Calu3 (cell line): ENCODE data around the gene IQGAP1. TPM values are rescaled to one million over a fixed set of nuclear protein-coding genes. Genes with fewer than 3 reads are reported as not detected.

Experiments used
- BruUV-seq: library from RNA; stranded (reverse); fragments of 400-500 nt; replicated peaks from 2 replicates; lab custom pipeline; 2021; lab: Mats Ljungman, UMichigan
- CTCF ChIA-PET: fragments of 300-600 bp; sonication (Branson Sonifier 250); formaldehyde crosslinking; loops from one replicate; lab custom pipeline; 2022; ENCODE audit warnings: antibody characterized with exemption; lab: Charles Lee
- DNase-seq: peaks from one replicate; pipeline ENCODE4 v3.0.0; 2022
- H3K27ac Mint-ChIP-seq: one replicate; pipeline ENCODE4 v1.8.0; 2022; ENCODE audit warnings: mixed read lengths; ENCODE audit not compliant: unreplicated experiment
- H3K27me3 Mint-ChIP-seq: one replicate; pipeline ENCODE4 v1.8.0; 2022; ENCODE audit warnings: mixed read lengths; ENCODE audit not compliant: unreplicated experiment
- H3K36me3 Mint-ChIP-seq: one replicate; pipeline ENCODE4 v1.8.0; 2022; ENCODE audit warnings: mild to moderate bottlenecking, moderate library complexity, mixed read lengths; ENCODE audit not compliant: insufficient read depth, unreplicated experiment
- H3K4me1 Mint-ChIP-seq: one replicate; pipeline ENCODE4 v1.8.0; 2022; ENCODE audit warnings: mild to moderate bottlenecking, low read depth, mixed read lengths; ENCODE audit not compliant: unreplicated experiment
- H3K4me3 Mint-ChIP-seq: one replicate; pipeline ENCODE4 v1.8.0; 2022; ENCODE audit warnings: mild to moderate bottlenecking, low read depth, moderate library complexity, mixed read lengths; ENCODE audit not compliant: unreplicated experiment
- H3K9me3 Mint-ChIP-seq: one replicate; pipeline ENCODE4 v1.8.0; 2022; ENCODE audit warnings: low read depth, mixed read lengths; ENCODE audit not compliant: unreplicated experiment
- intact Hi-C: fragments of 100-400 bp; cut with micrococcal nuclease; formaldehyde crosslinking; loops from one replicate; pipeline ENCODE4 v1.10.0; 2022; ENCODE audit not compliant: unreplicated experiment
- total RNA-seq: library from RNA; stranded (reverse); gene quantifications from 2 replicates; pipeline ENCODE4 v1.2.3, GENCODE V29; 2022
- TF ChIP-seq, protein P1 (sequence below): fragments of 200-600 bp; IDR thresholded peaks from one replicate; pipeline ENCODE4 v1.8.0; 2022; ENCODE audit warnings: antibody characterized with exemption; ENCODE audit not compliant: unreplicated experiment

The IQGAP1 gene
- total RNA-seq, 1 experiment from 2014 or later: 206 TPM

DNA sequence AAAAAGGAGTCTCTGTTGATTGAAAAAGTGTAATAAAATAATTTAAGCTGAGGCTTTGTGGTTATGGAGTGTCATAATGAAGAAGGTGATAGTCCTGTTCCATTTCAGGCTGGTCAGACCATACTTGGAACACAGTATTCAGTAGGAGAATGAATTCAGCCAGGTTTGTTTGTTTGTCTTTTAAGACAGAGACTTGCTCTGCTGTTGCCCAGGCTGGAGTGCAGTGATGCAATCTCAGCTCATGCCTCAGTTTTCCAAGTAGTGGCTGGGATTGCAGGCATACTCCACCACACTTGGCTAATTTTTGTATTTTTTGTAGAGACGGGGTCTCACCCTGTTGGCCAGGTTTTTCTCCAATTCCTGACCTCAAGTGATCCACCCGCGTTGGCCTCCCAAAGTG, 33.5 kb downstream of the IQGAP1 start:
- BruUV-seq: no TSS peak

DNA sequence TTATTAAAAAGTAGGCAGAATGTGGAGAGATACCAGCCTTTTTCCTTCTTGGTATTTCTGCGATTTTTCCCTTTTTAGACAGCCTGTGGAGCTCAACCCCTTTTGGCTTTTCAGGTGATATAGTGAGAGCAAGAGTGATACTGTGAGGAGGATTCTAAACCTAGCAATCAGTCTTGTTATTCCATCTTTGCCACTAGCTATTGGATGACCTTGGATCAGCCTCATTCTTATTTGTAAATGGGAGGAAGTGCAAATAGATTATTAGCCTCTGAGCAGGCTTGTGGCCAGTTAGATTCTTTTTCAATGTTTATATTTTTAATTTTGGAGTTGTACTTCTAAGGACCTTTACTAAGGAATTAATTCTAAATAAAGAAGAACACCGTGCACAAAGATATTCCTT, 34.0 kb downstream of the IQGAP1 start:
- H3K27ac Mint-ChIP-seq: no peak overlapping the region
- no peaks in the 10 kb centered on the region for H3K27me3 Mint-ChIP-seq
- no TSS peak for BruUV-seq
- no peaks in the 10 kb centered on the region for H3K9me3 Mint-ChIP-seq
- TF ChIP-seq, protein P1, sequence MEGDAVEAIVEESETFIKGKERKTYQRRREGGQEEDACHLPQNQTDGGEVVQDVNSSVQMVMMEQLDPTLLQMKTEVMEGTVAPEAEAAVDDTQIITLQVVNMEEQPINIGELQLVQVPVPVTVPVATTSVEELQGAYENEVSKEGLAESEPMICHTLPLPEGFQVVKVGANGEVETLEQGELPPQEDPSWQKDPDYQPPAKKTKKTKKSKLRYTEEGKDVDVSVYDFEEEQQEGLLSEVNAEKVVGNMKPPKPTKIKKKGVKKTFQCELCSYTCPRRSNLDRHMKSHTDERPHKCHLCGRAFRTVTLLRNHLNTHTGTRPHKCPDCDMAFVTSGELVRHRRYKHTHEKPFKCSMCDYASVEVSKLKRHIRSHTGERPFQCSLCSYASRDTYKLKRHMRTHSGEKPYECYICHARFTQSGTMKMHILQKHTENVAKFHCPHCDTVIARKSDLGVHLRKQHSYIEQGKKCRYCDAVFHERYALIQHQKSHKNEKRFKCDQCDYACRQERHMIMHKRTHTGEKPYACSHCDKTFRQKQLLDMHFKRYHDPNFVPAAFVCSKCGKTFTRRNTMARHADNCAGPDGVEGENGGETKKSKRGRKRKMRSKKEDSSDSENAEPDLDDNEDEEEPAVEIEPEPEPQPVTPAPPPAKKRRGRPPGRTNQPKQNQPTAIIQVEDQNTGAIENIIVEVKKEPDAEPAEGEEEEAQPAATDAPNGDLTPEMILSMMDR: no peak
- no peak overlapping the region for H3K4me3 Mint-ChIP-seq
- intact Hi-C loops: no loop called here
- H3K4me1 Mint-ChIP-seq: peaks cover 32% of the 10 kb centered on the region
- no peaks in the 10 kb centered on the region for H3K36me3 Mint-ChIP-seq
- no peak for DNase-seq
- CTCF ChIA-PET: interaction anchor here (0.5 to 1.4 kb wide), 3 partner anchors 9 to 86 kb away, joined by 3 to 4 read pairs (median 3); no protein-coding TSS in a partner anchor

More for the DNA sequence above, 33.5 kb downstream of the IQGAP1 start:
- TF ChIP-seq, protein P1: no peak
- DNase-seq: no peak
- Mint-ChIP-seq H3K4me1 (peaks cover 32% of the 10 kb centered on the region), H3K27ac (no peak overlapping the region), H3K4me3 (no peak overlapping the region), H3K27me3 (no peaks in the 10 kb centered on the region), H3K9me3 (no peaks in the 10 kb centered on the region), H3K36me3 (no peaks in the 10 kb centered on the region)
- intact Hi-C loops: no loop called here
- CTCF ChIA-PET: interaction anchor here (1.4 kb wide), 1 partner anchor 9 kb away, joined by 3 read pairs; no protein-coding TSS in a partner anchor

DNA sequence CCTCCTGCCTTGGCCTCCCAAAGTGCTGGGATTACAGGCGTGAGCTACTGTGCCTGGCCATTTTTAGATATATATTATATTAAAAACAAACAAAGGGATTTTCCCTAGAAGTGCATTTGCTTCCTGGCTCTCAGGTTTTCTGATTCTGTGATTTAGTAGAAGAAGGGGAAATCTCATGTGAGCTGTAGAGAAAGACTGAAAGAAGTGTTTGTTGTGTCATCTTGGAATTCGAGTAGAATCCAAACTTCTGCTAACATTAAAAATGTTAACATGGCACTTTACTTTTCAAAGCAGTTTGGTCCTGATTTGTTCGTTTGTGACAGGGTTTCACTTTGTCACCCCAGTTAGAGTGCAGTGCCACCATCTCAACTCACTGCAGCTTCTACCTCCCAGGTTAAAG, 34.9 kb downstream of the IQGAP1 start:
- H3K9me3 Mint-ChIP-seq: no peaks in the 10 kb centered on the region
- no TSS peak for BruUV-seq
- no peak overlapping the region for H3K4me3 Mint-ChIP-seq
- intact Hi-C loops: no loop called here
- DNase-seq: no peak
- H3K27me3 Mint-ChIP-seq: no peaks in the 10 kb centered on the region
- CTCF ChIA-PET: interaction anchor here (0.7 to 1.5 kb wide), 5 partner anchors 10 to 61 kb away, joined by 3 to 5 read pairs (median 4); partner anchors contain the start of gene IQGAP1
- no peaks in the 10 kb centered on the region for H3K36me3 Mint-ChIP-seq
- TF ChIP-seq, protein P1: no peak
- H3K27ac Mint-ChIP-seq: no peak overlapping the region
- H3K4me1 Mint-ChIP-seq: peaks cover 32% of the 10 kb centered on the region

DNA sequence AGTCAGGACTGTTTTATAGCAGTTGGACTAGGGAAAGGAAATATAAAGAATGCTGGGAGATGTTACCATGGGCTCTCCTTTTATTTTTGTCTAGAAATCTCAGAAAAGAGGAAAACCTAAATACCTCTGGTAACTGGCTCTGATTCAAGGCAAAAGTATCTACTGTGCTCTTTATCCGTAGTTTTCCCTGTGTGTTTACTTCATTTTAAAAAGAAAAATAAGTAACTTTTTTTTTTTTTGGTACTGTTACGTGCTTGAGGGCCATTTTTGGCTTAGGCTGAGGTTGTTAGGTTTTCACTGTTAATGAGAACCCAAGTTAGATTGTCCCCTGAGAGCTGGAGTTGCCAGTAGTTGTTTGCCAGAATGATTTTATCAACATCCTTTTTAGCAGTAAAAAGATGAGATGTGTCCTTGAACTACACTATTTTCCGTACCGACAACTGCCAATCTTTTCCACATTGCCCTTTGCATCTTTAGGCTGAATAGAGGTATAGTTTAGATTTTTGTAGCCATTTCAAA, 35.8 kb downstream of the IQGAP1 start:
- H3K4me1 Mint-ChIP-seq: peaks cover 28% of the 10 kb centered on the region
- no peak overlapping the region for H3K27ac Mint-ChIP-seq
- H3K27me3 Mint-ChIP-seq: no peaks in the 10 kb centered on the region
- no peaks in the 10 kb centered on the region for H3K36me3 Mint-ChIP-seq
- TF ChIP-seq, protein P1: no peak
- no peak overlapping the region for H3K4me3 Mint-ChIP-seq
- CTCF ChIA-PET: interaction anchor here (1.2 to 1.5 kb wide), 2 partner anchors 11 to 35 kb away, joined by 5 read pairs; partner anchors contain the start of gene IQGAP1
- no TSS peak for BruUV-seq
- H3K9me3 Mint-ChIP-seq: no peaks in the 10 kb centered on the region
- DNase-seq: no peak
- intact Hi-C loops: no loop called here
